Breast epithelium (tissue), 3 donors: ENCODE data around the gene RASSF10.

Experiments used
- POLR2A ChIP-seq: fragments of 450-650 bp; IDR thresholded peaks from one replicate; pipeline ENCODE4 v1.6.1; 2016; ENCODE audit warnings: antibody characterized with exemption, mild to moderate bottlenecking, moderate library complexity
- POLR2AphosphoS5 ChIP-seq, 3 donors: sonication (generic); formaldehyde crosslinking; IDR thresholded peaks; one replicate each; pipeline ENCODE4 v1.6.1; 2017; ENCODE audit warnings: antibody characterized with exemption in 3 of 3
- TF ChIP-seq, protein P1 (sequence below), 3 donors: fragments of 450-650 bp; IDR thresholded peaks; one replicate each; pipeline ENCODE4 v1.5.1; 2016 to 2017; ENCODE audit warnings: antibody characterized with exemption in 3 of 3, mild to moderate bottlenecking in 3 of 3, moderate library complexity in 3 of 3

- TF ChIP-seq, protein P1, sequence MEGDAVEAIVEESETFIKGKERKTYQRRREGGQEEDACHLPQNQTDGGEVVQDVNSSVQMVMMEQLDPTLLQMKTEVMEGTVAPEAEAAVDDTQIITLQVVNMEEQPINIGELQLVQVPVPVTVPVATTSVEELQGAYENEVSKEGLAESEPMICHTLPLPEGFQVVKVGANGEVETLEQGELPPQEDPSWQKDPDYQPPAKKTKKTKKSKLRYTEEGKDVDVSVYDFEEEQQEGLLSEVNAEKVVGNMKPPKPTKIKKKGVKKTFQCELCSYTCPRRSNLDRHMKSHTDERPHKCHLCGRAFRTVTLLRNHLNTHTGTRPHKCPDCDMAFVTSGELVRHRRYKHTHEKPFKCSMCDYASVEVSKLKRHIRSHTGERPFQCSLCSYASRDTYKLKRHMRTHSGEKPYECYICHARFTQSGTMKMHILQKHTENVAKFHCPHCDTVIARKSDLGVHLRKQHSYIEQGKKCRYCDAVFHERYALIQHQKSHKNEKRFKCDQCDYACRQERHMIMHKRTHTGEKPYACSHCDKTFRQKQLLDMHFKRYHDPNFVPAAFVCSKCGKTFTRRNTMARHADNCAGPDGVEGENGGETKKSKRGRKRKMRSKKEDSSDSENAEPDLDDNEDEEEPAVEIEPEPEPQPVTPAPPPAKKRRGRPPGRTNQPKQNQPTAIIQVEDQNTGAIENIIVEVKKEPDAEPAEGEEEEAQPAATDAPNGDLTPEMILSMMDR (IDR thresholded peaks at IDR 0.05), result no peak
- no peak for TF ChIP-seq POLR2A
- no peak for TF ChIP-seq POLR2AphosphoS5 (IDR thresholded peaks at IDR 0.05)
These were observed 35.5 kb upstream of the RASSF10 start for GRCh38 chr11:12973528-12974181.
